Measurements from ENCODE around the gene CPLX1. TPM values are rescaled to one million over a fixed set of nuclear protein-coding genes. Genes with fewer than 3 reads are reported as not detected.

CPLX1 gene
- total RNA-seq, 4 donors from 2014 or later: 0.12 to 0.34 (median 0.13) TPM; not detected in 1

DNA sequence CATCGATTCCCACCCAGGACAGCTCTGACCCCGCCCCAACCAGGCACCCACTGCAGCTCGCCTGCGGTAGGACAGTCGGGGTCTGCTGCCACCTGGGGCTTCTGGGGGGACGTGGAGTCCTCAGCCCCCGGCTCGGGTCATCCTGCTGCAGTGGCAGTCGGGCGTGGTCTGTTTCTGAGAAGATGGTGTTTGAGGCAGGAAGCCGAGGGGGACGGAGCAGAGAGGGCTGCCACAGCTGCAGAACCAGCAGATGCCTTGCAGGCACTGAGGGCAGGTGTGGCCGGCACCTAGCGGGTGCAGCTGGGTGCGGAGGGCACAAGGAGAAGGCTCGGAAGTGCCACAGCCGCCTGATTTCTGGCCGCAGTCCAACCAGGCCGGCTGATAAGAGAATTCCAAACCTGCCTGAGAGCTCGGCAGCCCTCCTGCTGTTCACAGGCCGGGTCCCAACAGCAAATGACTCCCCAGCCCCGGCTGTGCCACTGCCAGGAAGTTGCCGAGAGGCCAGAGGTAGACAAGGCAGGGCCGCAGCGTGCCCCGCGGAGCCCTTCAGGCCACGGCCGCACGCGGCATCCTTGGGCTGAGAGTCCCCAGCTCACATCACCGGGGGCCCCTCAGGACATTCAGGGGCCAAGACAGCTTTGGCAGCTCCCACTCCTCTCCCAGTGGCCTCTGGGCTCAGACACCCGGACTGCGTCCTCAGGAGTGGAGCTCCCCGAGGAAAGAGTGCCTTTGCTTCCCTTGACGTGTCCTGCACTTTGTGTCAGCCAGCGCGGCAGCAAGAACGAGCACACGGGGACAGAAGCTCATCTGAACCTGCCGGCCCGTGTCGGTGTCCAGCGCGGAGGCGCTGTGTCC, 9.4 kb upstream of the CPLX1 start:
- H3K4me3 ChIP-seq (ENCODE audit: low read depth, poor library complexity, severe bottlenecking): no peak overlapping the region
- TF ChIP-seq, protein P1, sequence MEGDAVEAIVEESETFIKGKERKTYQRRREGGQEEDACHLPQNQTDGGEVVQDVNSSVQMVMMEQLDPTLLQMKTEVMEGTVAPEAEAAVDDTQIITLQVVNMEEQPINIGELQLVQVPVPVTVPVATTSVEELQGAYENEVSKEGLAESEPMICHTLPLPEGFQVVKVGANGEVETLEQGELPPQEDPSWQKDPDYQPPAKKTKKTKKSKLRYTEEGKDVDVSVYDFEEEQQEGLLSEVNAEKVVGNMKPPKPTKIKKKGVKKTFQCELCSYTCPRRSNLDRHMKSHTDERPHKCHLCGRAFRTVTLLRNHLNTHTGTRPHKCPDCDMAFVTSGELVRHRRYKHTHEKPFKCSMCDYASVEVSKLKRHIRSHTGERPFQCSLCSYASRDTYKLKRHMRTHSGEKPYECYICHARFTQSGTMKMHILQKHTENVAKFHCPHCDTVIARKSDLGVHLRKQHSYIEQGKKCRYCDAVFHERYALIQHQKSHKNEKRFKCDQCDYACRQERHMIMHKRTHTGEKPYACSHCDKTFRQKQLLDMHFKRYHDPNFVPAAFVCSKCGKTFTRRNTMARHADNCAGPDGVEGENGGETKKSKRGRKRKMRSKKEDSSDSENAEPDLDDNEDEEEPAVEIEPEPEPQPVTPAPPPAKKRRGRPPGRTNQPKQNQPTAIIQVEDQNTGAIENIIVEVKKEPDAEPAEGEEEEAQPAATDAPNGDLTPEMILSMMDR (IDR thresholded peaks at IDR 0.05): no peak
- no peak for TF ChIP-seq POLR2A (IDR thresholded peaks at IDR 0.05)
- 72 to 75% methylated on average over 29 to 31 of the region's 46 CpGs for WGBS, 2 donors
- intact Hi-C loops (cut with DNase I; ENCODE audit: low total_unique reads): no loop called here
- no peak for DNase-seq (ENCODE audit: low spot score in 2 of 2)

DNA sequence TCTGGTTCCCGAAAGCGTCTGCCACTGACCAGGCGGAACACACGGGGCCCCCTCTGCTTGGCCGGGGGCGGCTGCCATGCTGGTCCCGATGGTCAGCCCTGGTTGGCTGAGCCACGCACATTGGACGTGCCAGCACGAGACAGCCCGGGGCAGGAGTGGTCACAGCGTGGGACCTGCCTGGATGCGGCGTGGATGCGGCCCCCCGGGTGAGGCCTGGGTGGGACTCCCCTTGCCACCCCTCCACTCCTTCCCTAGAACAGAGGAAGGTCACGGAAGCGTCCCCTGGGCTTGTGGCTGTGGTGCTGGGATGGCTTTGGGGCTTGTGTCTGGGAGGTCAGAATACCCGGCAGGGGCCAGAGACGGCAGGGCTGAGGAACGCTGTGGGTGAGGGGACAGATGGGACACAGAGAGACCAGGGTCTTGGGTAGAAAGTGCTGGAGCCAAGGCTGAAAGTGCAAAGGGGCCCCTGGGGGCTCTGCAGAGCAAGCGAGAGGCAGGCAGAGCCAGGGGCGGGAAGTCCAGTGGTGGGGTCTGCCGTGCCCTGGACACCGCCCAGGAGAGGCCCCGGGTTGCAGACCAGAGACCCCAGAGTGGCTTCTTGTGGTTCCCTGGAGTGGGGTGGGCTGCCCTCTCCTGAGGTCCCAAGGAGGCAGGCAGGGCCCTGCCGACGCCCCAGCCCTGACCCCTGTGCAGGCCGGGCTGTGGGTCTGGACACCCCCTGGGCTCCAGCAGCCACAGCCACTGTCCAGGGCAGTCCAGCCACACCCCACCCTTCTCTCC, 8.6 kb upstream of the CPLX1 start:
- DNase-seq (ENCODE audit: low spot score in 2 of 2): no peak
- no peak for TF ChIP-seq POLR2A (IDR thresholded peaks at IDR 0.05)
- TF ChIP-seq, protein P1 (IDR thresholded peaks at IDR 0.05): no peak
- intact Hi-C loops (cut with DNase I; ENCODE audit: low total_unique reads): no loop called here
- H3K4me3 ChIP-seq (ENCODE audit: low read depth, poor library complexity, severe bottlenecking): no peak overlapping the region
- 79 to 85% methylated on average over 24 to 29 of the region's 29 CpGs for WGBS, 2 donors

- no peak for TF ChIP-seq POLR2A (IDR thresholded peaks at IDR 0.05)
- TF ChIP-seq, protein P1 (IDR thresholded peaks at IDR 0.05): no peak
- DNase-seq (ENCODE audit: low spot score in 2 of 2): no peak
- H3K4me3 ChIP-seq (ENCODE audit: low read depth, poor library complexity, severe bottlenecking): no peak overlapping the region
- WGBS, 2 donors: 61 to 66% methylated on average over 15 to 17 of the region's 18 CpGs
- intact Hi-C loops (cut with DNase I; ENCODE audit: low total_unique reads): no loop called here
Measured at GRCh38 chr4:833731-834367, 7.9 kb upstream of the CPLX1 start.

DNA sequence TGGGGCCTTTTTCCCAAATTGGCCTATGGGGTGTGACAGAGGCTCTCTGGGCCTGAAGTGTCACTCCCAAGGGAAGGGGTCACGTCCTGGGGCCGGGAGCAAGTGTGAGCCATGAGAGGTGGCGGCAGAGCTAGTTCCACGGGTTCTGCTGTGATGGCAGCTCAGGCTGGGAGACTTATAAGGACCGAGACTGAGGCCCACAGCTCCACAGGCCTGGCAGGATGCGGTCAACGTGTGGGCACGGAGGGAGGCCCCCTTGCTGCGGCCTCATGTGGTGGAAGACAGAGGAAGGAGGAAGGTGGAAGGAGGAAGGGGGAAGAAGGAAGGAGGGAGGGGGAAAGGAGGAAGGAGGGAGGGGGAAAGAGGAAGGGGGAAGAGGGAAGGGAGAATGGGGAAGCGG, 7.2 kb upstream of the CPLX1 start:
- H3K4me3 ChIP-seq (ENCODE audit: low read depth, poor library complexity, severe bottlenecking): no peak overlapping the region
- DNase-seq (ENCODE audit: low spot score in 2 of 2): no peak
- TF ChIP-seq, protein P1 (IDR thresholded peaks at IDR 0.05): no peak
- TF ChIP-seq POLR2A (IDR thresholded peaks at IDR 0.05): no peak
- WGBS, 2 donors: 64 to 70% methylated on average over 10 of the region's 10 CpGs
- intact Hi-C loops (cut with DNase I; ENCODE audit: low total_unique reads): no loop called here

GRCh38 chr4:832536-832935, 6.6 kb upstream of the CPLX1 start:
- H3K4me3 ChIP-seq (ENCODE audit: low read depth, poor library complexity, severe bottlenecking): no peak overlapping the region
- intact Hi-C loops (cut with DNase I; ENCODE audit: low total_unique reads): no loop called here
- 91 to 93% methylated on average over 8 of the region's 9 CpGs for WGBS, 2 donors
- no peak for TF ChIP-seq POLR2A (IDR thresholded peaks at IDR 0.05)
- TF ChIP-seq, protein P1 (IDR thresholded peaks at IDR 0.05): no peak
- no peak for DNase-seq (ENCODE audit: low spot score in 2 of 2)
